ENCODE data around the gene CDHR2. TPM values are rescaled to one million over a fixed set of nuclear protein-coding genes. Genes with fewer than 3 reads are reported as not detected.
A peak's percentile ranks its signal among the peaks of the same experiment; 100 is the strongest.
"Not testable (repeated sequence)": the region's sequence is repeated elsewhere in the genome, so short reads cannot be mapped to it uniquely, and the experiment has no call there.

The CDHR2 gene
- total and polyA plus RNA-seq, 12 donors = 0.03 to 0.22 (median 0.19) TPM; not detected in 9

GRCh38 chr5:176596069-176596644 is 47.0 kb downstream of the CDHR2 start:
- Histone ChIP-seq H3K27ac (no peak overlapping the region), H3K9me3 (no peaks in the 10 kb centered on the region), H3K4me1 (peaks cover 0 to 4% (median 0%) of the 10 kb centered on the region in 9 donors), H3K27me3 (peaks cover 0 to 34% (median 8%) of the 10 kb centered on the region in 7 donors), H3K36me3 (no peaks in the 10 kb centered on the region), H3K4me3 (peak overlapping the region in 4 of 10 donors; percentile 35 to 49 (median 40))
- TF ChIP-seq CTCF (IDR thresholded peaks at IDR 0.05) = no peak
- 83 to 86% methylated on average over 23 of the region's 23 CpGs for WGBS, 2 donors
- intact Hi-C loops (cut with DNase I) = loop anchor here in 1 of 10 donors (10.0 kb wide), 1 partner anchor 181 kb away; the partner anchor contains the start of gene CLTB
- ATAC-seq (peak in 1 of 8 donors; percentile 17), DNase-seq (no peak)

- peak; percentile 62 to 78 (median 68) for ATAC-seq
- 1 to 5% methylated on average over 84 to 98 of the region's 98 CpGs for WGBS, 2 donors
- Histone ChIP-seq H3K27me3 (peaks cover 0 to 34% (median 8%) of the 10 kb centered on the region in 7 donors), H3K9me3 (no peaks in the 10 kb centered on the region), H3K4me3 (peak overlapping the region in 9 of 10 donors; percentile 24 to 49 (median 35)), H3K36me3 (no peaks in the 10 kb centered on the region), H3K27ac (no peak overlapping the region), H3K4me1 (peaks cover 0 to 4% (median 0%) of the 10 kb centered on the region in 9 donors)
- peak in 1 of 2 donors; percentile 38 for DNase-seq
- intact Hi-C loops (cut with DNase I) = loop anchor here in 1 of 10 donors (10.0 kb wide), 1 partner anchor 182 kb away; the partner anchor contains the start of gene CLTB
- TF ChIP-seq CTCF (IDR thresholded peaks at IDR 0.05) = peak in 6 of 9 donors; percentile 8 to 48 (median 32)
Observed at GRCh38 chr5:176596689-176597416, 47.7 kb downstream of the CDHR2 start.

GRCh38 chr5:176597417-176598389 is 48.6 kb downstream of the CDHR2 start:
- Histone ChIP-seq H3K4me1 (peaks cover 0 to 4% (median 0%) of the 10 kb centered on the region in 9 donors), H3K9me3 (no peaks in the 10 kb centered on the region), H3K27ac (no peak overlapping the region), H3K4me3 (peak overlapping the region in 7 of 10 donors; percentile 24 to 49 (median 38)), H3K27me3 (peaks cover 0 to 34% (median 8%) of the 10 kb centered on the region in 7 donors), H3K36me3 (no peaks in the 10 kb centered on the region)
- 61 to 62% methylated on average over 45 to 47 of the region's 47 CpGs for whole genome bisulfite sequencing, 2 donors
- no peak for TF ChIP-seq CTCF (IDR thresholded peaks at IDR 0.05)
- ATAC-seq (no peak), DNase-seq (no peak)
- intact Hi-C loops (cut with DNase I) = loop anchor here in 1 of 10 donors (10.0 kb wide), 1 partner anchor 183 kb away; the partner anchor contains the start of gene CLTB

- ATAC-seq, H3K4me3 ChIP-seq, H3K27ac ChIP-seq, H3K4me1 ChIP-seq, H3K9me3 ChIP-seq, H3K36me3 ChIP-seq, DNase-seq: not testable (repeated sequence)
- WGBS, 2 donors = 89 to 92% methylated on average over 19 of the region's 19 CpGs
- intact Hi-C loops (cut with DNase I) = loop anchor here in 1 of 10 donors (10.0 kb wide), 1 partner anchor 185 kb away; the partner anchor contains the start of gene CLTB
- H3K27me3 ChIP-seq = peaks cover 0 to 34% (median 8%) of the 10 kb centered on the region in 7 donors
Observed at GRCh38 chr5:176599749-176600430, 50.7 kb downstream of the CDHR2 start.
